Measurements from ENCODE around the gene IFT74.

DNA sequence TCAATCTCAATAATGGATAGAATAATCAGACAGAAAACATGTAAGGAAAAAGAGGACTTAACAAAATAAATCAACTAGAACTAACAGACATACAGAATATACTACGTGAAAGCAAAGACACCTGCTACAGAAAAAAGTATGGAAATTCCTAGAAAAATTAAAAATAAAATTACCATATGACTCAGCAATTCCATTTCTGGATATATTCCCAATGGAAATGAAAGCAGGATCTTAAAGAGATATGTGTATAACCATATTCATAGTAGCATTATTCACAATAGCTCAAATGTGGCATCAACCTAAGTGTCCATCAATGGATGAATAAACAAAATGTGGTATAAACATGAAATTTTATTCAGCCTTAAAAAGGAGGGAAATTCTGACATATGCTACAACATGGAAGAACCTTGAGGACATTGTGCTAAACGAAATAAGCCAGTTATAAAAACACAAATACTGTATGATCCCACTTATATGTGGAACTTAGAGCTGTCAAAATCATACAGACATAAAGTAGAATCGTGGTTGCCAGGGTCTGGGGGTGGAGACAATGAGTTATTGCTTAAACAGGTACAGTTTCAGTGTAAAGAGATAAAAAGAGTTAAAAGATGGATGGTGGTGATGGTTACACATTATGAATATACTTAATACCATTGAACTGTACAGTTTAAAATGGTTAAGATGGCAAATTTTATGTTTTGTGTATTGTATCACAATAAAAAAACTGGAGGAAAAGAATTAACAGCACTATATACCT lies 16.1 kb upstream of the IFT74 start:
- TF ChIP-seq CTCF (IDR thresholded peaks at IDR 0.05) (no peak), EP300 (IDR thresholded peaks at IDR 0.05) (no peak)

Data from tibial nerve (tissue), 4 donors.